Muscle of arm (tissue), 12 donors: Measurements from ENCODE around the gene SLC4A5. TPM values are rescaled to one million over a fixed set of nuclear protein-coding genes. Genes with fewer than 3 reads are reported as not detected.
"Not testable (repeated sequence)": the region's sequence is repeated elsewhere in the genome, so short reads cannot be mapped to it uniquely, and the experiment has no call there.

ENCODE experiments used
- DNase-seq: peaks from one replicate; pipeline ENCODE4 v3.0.0-alpha.2; 2013
- polyA plus RNA-seq, 12 donors: library from polyadenylated mRNA; unstranded; fragments of 120-200 nt; gene quantifications; one replicate each; pipeline ENCODE4 v1.2.1, GENCODE V29; 2013; ENCODE audit not compliant: insufficient read length in 12 of 12

The SLC4A5 gene
- polyA plus RNA-seq, 12 donors, result 1.4 to 12.3 (median 2.4) TPM; not detected in 1

DNA sequence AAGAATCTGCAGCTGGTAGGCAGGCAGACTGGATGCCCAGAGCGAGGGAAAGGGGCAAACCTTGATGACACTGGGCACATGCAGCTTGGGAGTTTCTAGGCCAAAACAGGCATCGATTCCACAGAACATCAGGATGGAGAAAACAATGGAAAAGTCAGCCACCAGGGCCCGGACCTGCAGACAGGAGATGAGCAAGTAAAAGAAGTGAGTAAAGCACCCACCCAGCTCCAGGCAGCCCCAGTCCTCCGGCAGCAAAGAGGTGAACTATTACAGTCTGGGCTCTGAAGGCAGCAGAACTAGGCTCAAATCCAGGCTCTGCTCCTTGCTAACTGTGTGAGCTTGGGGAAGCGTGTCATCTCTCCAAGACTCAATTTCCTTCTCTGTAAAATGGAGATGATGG lies 108.2 kb downstream of the SLC4A5 start:
- DNase-seq, result no peak

DNA sequence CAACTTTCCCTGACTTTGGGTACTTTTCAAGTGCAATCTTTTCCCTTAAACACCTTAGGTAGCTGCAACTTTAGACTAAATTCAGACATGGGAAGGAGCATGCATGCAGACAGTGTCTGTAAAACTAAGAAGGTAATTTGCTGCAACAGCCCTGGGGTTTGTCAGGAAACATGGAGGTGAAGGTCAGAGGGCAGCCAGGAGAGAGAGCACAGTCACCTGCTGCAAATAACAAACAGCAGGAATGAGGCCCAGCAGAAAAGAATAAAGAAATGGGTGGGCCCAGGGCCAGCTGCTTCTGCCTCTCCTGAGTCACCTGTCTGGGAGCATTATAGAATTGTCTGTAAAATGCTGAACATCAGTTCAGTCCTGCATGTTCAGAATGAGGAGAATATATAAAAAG lies 109.6 kb downstream of the SLC4A5 start:
- DNase-seq, result no peak

DNA sequence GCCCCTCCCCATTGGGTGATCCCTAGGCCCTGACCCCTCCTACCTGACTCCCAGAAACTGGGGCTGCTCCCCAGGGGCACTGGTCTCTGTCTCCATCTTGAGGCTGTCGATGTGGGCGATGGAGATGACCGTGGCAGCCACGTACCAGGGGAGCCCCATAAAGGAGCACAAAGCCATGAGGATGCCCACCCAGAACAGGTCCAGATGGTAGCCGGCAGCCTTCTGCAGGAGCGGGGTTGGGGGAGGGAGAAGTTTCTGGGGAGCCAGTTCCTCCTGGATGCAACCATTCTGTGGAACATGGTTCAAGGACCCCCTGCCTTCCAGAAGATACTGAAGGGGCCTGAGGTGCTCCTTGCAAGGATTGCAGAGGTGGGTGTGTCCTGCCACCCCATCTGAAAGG lies 110.8 kb downstream of the SLC4A5 start:
- DNase-seq, result no peak

DNA sequence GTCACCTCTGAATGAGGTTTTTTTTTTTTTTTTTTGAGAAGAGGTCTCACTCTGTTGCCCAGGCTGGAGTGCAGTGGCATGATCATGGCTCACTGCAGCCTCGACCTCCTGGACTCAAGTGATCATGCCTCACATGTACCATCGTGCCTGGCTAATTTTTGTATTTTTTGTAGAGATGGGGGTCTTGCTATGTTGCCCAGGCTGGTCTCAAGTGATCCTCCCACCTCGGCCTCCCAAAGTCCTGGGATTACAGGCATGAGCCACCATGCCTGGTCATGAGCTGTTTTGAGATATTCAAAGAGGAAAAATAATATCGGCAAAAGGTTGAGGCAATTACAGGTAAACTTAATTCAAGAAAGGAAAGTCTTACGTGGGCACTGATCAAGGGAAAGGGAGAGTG lies 113.4 kb downstream of the SLC4A5 start:
- DNase-seq, result not testable (repeated sequence)

DNA sequence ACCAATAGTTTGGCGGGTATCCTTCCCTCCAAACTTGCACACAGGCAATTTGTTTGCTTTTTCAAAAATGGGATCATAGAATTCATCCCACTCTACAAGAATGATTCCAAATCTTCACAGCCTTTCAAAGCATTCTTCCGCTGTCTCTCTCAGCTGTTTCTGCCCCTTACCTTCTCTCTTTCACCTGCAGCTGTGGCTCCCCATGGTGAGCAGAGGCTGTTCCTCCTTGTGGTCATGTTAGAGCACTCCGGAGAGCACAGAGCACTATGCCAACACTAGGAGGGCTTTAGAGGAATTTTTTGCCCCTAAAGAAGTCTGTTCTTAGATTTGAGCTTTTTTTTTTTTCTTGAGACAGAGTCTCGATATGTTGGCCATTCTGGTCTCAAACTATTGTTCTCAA lies 114.4 kb downstream of the SLC4A5 start:
- DNase-seq, result no peak

DNA sequence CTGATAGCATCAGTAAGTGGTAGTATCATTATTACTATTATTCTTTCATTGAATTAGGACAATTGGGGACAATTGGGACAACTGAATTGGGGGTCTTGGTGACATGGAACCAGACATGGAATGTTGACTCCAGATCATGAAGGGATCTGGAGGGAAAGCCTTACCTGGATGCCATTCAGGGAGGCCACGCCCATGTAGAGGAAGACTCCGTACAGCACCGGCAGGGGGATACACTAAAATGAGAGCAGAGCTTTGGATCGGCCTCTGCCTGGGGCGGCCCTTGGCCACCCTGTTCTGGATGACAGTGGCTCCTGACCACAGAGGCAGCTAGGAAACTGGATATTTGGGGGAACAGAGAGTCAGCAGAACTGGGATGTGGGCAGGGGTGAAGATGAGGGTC lies 115.6 kb downstream of the SLC4A5 start:
- no peak for DNase-seq

DNA sequence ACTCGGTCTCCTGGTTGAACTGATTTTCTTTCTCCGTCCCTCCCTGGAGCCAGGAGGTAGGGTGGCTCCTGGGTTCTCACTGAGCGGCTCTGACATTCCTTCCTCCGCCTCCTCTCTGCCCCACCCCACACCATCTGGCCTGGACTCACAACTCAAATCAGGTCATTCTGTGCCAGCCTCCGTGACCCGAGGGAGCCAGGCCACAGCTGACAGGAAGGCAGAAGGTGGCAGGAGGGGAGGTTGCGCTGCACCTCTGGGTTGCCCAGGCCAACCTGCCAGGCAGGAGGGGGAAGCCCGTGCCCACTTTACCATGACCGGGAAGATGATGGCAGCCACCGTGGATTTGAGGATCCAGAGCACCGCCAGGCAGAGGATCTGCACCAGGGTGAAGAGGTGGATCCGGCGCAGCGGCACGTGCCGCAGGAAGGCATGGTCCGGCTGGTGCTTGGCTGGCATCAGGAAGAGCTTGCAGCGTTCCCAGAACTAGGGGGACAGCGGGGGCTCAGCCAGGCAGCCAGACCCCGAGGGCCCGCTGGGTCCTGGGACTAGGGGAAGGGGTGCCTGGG lies 116.5 kb downstream of the SLC4A5 start:
- DNase-seq, result no peak

DNA sequence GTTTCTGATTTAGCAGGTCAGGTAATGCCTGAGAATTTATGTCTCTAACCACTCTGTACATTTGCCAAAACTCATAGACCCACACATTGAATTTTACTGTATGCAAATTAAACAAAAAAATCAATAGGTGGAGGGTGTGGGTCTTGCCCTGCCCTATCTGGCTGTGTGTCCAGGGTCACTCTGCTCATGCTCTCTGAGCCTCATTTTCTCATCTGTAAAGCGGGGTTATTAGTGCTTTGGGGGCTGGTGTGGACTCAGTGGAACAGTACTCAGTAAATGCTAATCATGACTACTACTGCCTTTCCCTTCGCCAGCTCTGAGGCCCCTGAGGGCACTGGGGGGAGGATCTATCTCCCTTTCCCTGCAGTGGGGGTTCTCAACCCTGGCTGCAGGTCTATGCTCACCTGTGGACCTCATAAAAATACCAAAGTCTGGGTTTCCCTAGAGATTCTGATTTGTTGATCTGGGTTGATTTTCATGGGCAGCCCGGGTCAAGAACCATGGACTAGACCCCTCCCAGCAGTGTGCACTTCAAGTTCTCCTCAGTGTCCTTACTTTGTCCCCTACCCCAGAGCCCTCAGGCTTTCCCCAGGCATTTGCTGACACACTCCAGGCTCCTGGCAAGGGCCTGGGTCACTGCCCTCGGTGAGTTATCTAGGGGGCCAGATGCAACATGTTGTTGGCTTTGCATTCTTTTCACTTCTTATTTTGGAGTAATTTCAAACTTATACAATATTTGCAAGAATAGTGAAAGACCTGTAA lies 117.3 kb downstream of the SLC4A5 start:
- no peak for DNase-seq

DNA sequence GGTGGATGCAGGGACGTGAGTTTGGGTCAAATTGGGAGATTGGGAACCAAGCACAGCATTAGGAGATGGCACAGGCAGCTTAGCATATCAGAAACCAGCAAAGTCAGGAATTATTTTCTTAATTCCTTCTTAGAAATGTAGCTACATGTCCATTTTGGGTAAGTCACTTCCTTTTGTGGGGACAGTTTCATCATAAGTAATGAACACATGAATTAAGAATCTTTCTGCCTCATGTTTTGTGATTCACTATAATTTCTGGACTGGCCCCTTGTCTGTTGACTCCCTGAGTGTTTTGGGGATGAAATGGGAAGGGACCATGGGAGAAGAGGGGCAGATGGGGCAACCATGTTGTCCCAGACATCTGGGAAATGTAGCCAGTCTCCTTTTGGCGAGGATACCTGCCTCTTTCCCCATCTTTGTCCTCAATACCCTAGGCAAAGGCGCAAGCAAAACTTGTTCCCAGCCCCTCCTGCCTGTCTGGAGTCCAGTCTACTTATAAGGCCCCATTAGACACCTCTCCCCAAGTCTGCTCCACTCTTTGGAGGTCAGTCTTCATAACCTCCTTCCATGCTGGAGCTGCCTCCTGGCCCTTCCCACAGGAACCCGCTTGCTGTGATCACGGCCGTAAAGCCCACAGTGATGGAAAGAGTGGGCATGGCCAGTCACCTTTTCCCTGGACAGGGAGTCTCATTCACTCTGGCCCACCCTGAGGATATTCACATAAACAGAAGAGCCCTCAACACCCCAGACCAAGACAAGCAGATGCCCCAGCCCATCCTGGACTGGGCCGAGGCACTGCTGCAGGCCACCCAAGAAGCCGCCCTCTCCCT lies 119.1 kb downstream of the SLC4A5 start:
- no peak for DNase-seq

DNA sequence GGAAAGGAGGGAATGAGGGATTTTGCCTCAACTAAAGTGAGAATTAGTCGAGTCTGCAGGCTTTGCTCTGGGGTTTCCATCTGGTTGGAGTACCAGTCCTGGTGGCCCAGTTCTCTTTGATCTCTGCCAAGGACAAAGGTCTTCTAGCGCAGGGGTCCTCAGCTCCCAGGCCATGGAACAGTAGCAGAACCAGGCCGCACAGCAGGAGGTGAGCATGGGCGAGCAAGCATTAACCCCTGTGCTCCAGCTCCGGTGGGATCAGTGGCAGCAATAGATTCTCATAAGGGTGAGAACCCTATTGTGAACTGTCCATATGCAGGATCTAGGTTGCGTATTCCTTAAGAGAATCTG lies 120.9 kb downstream of the SLC4A5 start:
- DNase-seq, result no peak

DNA sequence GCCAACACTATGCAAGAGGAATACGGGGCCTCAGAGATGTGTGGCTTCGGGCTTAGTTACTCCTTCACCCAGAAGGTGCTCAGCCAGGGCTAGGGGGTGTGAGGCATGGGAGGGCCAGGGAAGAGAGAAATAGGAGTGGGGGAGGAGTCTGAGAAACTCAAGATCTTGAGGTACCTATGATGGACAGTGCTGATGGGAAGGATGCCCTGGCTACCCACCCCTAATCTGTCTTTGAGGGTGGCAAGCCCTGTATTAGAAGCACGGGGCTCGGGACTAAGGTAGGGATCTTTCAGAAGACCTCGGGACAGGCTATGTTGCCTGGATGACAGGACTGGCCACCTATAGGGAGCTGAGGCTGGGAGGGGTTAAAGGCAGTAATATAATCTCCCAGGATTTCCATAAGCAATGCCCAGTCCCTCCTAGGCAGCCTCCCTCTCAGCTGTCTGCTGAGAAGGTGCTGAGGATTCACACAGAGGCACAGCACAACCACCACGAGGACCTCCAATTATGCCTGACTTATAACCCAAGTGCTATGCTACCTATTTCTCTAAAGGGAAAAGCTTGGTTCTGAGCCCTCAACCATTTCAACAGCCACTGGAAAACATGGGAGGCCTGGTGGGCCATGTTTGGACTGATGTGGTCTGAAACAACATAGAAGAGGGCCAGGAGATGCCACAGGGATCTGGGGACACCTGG lies 121.5 kb downstream of the SLC4A5 start:
- DNase-seq, result no peak

DNA sequence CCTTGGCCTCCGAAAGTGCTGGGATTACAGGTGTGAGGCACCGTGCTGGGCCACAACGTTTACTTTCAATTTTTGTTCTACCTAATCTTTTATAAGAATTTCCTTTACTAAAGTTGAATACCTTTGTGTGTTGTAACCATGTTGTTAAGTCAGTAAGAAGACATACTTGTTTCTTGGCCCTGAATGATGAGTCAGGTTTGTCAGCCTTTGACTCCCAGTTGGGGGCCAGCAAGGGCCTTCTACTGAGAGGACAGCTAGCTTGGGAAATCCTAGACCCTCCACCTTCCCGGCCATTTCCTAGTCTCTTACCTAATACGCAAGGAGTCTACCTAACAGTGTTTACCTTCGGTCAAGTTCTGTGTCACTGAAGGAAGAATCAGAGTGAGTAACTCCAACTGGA lies 122.1 kb downstream of the SLC4A5 start:
- DNase-seq, result no peak

DNA sequence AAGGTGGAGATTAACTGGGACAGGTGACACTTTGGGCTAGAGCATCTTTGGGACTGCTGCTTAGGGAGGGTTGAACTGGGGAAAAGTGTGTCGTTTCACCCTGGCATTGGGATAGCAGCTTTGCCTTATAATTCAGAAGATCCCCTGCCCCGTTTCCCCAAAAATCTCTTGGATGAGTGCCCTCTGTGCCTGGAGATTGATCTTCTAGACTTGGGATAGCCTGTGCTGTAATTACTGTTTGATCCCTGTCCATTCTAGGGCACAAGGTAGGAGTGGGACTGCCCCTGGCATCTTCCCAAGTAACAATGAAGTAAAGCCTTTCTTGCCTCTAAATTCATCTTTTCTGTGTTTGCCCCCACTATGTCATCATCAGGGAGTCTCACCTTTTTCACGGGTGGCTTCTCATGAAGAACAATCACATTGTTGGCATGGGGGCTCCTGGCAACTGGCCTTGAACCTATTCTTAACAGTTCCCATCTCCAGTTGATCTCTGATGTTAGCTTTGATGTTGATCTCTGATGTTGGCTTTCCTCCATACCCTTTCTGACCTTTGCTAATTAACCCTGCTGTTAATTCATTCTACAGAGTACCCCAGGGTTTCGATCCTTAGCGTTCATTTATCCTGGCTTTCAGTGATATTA lies 123.2 kb downstream of the SLC4A5 start:
- DNase-seq, result no peak

DNA sequence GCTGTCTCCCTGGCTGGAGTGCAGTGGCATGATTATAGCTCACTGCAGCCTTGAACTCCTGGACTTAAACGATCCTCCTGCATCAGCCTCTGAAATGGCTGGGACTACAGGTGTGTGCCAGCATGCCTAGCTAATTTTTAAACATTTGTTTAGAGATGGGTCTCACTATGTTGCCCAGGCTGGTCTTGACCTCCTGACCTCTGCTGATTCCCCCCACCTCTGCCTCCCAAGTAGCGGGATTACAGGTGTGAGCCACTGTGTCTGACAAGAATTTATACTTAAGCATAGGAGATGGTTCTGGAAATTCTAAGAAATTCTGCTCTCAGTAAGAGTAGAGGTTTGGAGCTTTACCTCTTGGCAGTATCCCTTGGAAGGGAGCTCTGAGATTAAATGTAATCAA lies 126.6 kb downstream of the SLC4A5 start:
- no peak for DNase-seq

DNA sequence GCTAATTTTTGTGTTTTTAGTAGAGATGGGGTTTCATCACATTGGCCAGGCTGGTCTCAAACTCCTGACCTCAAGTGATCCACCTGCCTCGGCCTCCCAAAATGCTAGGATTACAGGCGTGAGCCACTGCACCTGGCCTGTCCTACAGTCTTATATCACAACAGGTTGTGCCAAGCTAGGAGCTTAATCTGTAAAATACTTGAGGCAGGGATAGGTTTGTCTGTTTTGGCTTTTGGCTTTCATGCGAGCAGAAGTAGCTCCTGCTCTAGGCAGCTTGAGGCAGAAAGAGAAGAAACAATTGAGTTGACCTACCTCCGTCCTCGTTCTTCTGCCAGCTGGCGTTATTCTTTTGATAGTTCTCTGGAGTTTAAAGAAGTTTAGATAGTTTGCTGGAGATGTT lies 127.4 kb downstream of the SLC4A5 start:
- not testable (repeated sequence) for DNase-seq

DNA sequence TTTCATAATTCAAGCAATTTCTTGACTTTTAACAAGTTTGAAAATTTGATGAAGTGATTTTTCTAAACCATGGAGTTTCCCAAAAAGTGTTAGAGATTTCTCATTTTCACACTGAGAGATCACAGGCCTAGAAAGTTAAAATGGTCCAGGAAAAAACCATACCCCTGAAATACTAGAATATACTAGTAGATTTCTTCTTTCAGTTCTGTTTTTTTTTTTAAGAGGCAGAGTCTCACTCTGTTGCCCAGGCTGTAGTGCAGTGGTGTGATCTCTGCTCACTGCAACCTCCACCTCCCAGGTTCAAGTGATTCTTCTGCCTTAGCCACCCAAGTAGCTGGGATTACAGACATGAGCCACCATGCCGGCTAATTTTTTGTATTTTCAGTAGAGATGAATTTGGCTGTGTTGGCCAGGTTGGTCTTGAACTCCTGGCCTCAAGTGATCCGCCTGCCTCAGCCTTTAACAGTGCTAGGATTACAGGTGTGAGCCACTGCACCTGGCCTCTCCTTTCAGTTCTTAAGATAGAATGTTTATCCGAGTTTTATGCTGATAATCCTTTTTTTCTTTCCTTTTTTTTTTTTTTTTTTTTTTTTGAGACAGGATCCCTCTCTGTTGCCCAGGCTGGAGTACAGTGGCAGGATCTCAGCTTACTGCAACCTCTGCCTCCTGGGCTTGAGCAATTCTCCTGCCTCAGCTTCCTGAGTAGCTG lies 130.4 kb downstream of the SLC4A5 start:
- no peak for DNase-seq

DNA sequence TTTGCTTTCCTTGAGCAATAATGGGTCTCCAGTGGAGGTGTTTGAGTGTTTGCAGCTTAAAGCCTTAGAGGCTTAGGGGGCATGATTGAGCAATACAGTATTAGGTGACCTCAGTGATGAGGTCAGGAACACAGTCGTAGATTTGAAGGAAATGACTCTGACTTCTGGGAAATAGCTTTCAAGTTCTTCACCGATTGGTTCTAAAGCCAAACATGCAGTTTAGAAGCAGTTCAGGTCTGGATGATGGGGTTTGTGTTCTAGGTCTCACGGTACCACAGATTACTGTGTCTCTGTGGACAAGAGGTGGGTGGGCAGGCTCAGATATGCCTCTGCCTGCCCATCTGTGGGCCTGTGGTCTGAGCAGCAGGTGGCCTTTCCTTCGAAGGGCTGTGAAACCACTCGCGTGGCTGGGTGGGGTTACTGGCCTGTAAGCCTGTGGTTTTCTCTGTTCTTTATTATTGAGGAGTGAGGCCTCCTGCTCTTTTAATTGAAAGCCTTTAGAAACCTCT lies 137.0 kb downstream of the SLC4A5 start:
- DNase-seq, result no peak

DNA sequence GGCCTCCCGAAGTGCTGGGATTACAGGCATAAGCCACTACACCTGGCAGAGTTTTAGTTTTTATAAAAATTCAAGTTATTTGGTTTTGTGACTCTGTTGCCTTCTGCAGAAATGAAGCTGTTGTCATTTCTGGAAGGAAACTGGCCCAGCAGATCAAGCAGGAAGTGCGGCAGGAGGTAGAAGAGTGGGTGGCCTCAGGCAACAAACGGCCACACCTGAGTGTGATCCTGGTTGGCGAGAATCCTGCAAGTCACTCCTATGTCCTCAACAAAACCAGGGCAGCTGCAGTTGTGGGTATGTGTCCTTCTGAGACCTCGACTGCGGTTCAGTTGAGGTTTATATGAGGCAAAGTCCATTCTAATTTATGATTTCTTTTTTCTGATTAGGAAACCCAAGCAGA lies 137.6 kb downstream of the SLC4A5 start:
- no peak for DNase-seq

DNA sequence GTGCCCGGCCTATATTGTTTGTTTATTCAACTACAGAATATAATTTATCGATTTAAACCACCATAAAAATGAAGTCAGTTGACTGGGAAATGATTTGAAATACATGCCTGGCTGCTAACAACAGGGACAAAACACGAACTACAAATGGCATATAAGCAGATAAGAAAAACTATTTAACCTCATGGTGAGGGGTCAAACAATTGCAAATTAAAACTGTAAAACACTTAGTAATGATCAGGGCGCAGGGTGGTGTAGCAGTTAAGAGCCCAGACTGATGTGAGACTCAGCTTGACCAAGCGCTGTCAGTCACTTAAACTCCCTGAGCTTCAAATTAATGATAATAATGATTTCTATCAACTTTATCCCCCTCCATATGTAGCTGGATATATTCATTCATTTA lies 138.1 kb downstream of the SLC4A5 start:
- DNase-seq, result no peak

DNA sequence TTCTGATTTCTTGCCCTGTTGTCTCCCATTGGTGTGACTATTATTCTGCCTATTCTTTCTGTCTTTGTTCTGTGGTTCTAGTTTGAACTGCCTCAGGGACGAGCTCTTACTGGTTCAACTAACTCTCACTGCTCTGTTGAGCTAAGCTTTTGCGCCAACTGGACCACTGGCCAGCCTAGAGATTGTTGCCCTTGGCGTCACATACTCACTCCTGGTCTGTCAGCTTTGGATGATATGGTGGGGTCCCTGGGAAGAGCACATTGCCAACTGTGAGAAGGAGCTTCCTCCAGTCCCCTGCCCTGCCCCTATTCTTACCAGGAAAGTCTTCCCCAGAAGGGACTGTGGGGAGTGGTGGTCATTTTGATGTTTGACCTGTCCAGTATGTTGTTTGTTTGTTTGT lies 138.8 kb downstream of the SLC4A5 start:
- DNase-seq, result no peak

DNA sequence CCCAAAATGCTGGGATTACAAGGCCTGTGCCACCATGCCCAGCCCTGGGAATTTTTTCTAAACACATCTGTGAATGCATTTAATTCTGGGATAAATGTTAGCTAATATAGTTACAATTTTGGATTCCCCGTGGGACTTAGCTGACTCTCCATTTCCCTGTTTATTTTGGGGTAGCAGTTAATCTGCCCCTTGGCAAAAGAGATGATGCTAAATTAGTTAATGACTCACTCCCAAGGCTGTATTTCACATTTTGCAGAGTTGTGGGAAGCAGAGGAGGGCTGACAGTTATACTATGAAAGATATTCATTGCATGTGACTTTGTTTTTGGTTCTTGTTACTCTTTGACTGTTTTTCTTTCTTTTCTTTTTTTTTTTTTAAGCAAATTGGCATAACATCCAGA lies 141.6 kb downstream of the SLC4A5 start:
- no peak for DNase-seq
